T follicular helper cell (primary cell): ENCODE measurements around the gene TMEM114.
"Not testable (repeated sequence)": the region's sequence is repeated elsewhere in the genome, so short reads cannot be mapped to it uniquely, and the experiment has no call there.

ENCODE experiments used
- DNase-seq: peaks from one replicate; pipeline ENCODE4 v3.0.0-alpha.2; 2020; ENCODE audit warnings: low read depth

The TMEM114 gene

GRCh38 chr16:8575399-8575798 is 14.9 kb downstream of the TMEM114 start:
- DNase-seq = no peak

- no peak for DNase-seq
Measured at GRCh38 chr16:8572919-8573724, 17.2 kb downstream of the TMEM114 start.

GRCh38 chr16:8572063-8572918 is 18.0 kb downstream of the TMEM114 start:
- DNase-seq = no peak

- no peak for DNase-seq
Measured at GRCh38 chr16:8571061-8571596, 19.2 kb downstream of the TMEM114 start.

- DNase-seq = not testable (repeated sequence)
Measured at GRCh38 chr16:8570393-8570792, 19.9 kb downstream of the TMEM114 start.

- no peak for DNase-seq
Measured at GRCh38 chr16:8569650-8570346, 20.5 kb downstream of the TMEM114 start.

- no peak for DNase-seq
Measured at GRCh38 chr16:8568231-8568617, 22.1 kb downstream of the TMEM114 start.

- DNase-seq = peak; percentile 63
Measured at GRCh38 chr16:8567355-8568230, 22.7 kb downstream of the TMEM114 start.

GRCh38 chr16:8565498-8565897 is 24.8 kb downstream of the TMEM114 start:
- no peak for DNase-seq

GRCh38 chr16:8564934-8565345 is 25.4 kb downstream of the TMEM114 start:
- DNase-seq = no peak

- DNase-seq = not testable (repeated sequence)
Measured at GRCh38 chr16:8563944-8564540, 26.3 kb downstream of the TMEM114 start.

- DNase-seq = no peak
Measured at GRCh38 chr16:8561496-8561895, 28.8 kb downstream of the TMEM114 start.

GRCh38 chr16:8555400-8555799 is 34.9 kb downstream of the TMEM114 start:
- no peak for DNase-seq

- DNase-seq = no peak
Measured at GRCh38 chr16:8554881-8555280, 35.4 kb downstream of the TMEM114 start.

- DNase-seq = no peak
Measured at GRCh38 chr16:8554022-8554421, 36.3 kb downstream of the TMEM114 start.

GRCh38 chr16:8552487-8553221 is 37.7 kb downstream of the TMEM114 start:
- no peak for DNase-seq

GRCh38 chr16:8551388-8552332 is 38.7 kb downstream of the TMEM114 start:
- DNase-seq = no peak

GRCh38 chr16:8550728-8551387 is 39.5 kb downstream of the TMEM114 start:
- DNase-seq = no peak
